Left renal pelvis (tissue), 4 donors: ENCODE results near the gene ARPC1A. TPM values are rescaled to one million over a fixed set of nuclear protein-coding genes. Genes with fewer than 3 reads are reported as not detected.
"Not testable (repeated sequence)": the region's sequence is repeated elsewhere in the genome, so short reads cannot be mapped to it uniquely, and the experiment has no call there.

Experiments
- DNase-seq, 4 donors: peaks; one replicate each; pipeline ENCODE4 v3.0.0-alpha.2; 2013; ENCODE audit warnings: low read depth in 4 of 4, low spot score in 3 of 4
- polyA plus RNA-seq, 4 donors: library from polyadenylated mRNA; unstranded; fragments of 120-200 nt; gene quantifications; one replicate each; pipeline ENCODE4 v1.2.1, GENCODE V29; 2013; ENCODE audit not compliant: insufficient read length in 4 of 4

Gene ARPC1A
- polyA plus RNA-seq, 4 donors = 98.0 to 109 (median 106) TPM

DNA sequence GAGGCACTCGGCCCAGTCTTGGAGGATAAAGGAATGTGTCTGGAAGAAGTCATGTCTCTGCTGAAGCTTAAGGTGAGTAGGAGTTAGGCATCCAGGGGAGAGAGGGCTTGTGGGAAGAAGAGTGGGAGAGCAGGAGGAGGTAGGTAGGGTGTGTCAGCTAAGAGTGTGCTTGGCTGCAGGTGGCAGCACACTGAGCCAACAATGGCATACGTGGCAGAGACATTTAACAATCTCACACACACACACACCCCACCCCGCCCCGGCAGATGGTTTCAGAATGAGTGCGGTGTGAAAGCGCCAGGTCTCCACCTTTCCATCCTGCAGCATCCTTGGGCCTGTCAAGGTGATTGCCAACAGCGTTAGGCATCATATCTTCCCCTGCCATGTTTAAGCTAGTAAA, 11.2 kb upstream of the ARPC1A start:
- no peak for DNase-seq

GRCh38 chr7:99320371-99320770, 5.3 kb upstream of the ARPC1A start:
- no peak for DNase-seq

DNA sequence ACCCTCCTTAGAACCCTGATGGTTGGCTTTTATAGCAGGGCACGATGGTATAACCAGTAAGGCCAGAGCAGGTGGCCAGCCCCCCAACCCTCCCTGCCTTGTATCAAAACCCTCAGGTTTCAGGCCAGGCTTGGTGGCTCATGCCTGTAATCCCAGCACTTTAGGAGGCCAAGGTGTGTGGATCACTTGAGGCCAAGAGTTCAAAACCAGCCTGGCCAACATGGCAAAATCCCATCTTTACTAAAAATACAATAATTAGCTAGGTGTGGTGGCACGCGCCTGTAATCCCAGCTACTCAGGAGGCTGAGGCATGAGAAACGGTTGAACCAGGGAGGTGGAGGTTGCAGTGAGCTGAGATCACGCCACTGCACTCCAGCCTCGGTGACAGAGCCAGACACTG, 3.0 kb upstream of the ARPC1A start:
- not testable (repeated sequence) for DNase-seq

DNA sequence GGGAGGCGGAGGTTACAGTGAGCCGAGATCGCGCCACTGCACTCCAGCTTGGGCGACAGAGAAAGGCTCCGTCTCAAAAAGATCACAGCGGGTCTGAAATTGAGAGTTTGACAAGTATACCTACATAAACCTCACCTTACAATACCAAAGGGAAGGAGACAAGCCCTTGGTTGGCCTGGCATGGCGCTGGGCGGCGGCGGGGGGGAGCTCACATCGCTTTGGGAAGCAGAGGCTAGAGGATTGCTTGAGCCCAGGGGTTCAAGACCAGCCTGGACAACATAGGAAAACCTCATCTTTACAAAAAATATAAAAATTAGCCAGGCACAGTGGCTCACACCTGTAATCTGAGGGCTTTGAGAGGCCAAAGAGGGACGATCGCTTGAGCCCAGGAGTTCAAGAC, 1.1 kb upstream of the ARPC1A start:
- no peak for DNase-seq

- DNase-seq = no peak
Measured at GRCh38 chr7:99325001-99325493, 651 bp upstream of the ARPC1A start.

DNA sequence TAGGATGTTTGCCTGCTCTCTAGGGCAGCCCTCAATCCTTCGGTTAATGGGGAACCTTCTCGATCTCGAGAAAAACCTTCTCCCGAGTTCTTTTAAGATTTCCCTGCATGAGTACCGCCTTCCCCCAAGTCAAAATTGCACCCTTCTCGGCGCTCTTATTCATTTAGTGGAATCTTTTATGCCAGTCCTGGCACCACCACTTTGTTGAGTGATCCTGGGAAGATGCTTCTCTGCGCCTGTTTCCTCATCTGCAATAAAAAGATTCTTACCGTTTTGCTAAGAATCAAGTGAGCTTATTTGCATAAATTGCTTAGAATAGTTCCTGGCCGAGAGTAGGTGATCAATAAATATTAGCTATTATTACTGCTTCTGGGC, 697 bp downstream of the ARPC1A start:
- DNase-seq = no peak

GRCh38 chr7:99330314-99330961, 4.7 kb downstream of the ARPC1A start:
- DNase-seq = not testable (repeated sequence)

DNA sequence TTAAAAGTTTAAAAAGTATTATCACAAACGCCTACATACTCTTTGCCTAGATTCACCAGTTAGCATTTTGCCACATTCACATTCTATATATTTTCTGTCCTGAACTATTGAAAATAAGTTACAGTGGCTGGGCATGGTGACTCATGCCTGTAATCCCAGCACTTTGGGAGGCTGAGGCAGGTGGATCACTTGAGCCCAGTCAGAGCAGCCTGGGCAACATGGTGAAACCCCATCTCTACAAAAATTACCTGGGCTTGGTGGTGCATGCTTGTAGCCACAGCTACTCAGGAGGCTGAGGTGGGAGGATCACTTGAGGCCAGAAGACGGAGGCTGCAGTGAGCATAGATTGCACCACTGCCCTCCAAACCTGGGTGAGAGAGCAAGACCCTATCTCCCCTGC, 5.3 kb downstream of the ARPC1A start:
- no peak for DNase-seq

DNA sequence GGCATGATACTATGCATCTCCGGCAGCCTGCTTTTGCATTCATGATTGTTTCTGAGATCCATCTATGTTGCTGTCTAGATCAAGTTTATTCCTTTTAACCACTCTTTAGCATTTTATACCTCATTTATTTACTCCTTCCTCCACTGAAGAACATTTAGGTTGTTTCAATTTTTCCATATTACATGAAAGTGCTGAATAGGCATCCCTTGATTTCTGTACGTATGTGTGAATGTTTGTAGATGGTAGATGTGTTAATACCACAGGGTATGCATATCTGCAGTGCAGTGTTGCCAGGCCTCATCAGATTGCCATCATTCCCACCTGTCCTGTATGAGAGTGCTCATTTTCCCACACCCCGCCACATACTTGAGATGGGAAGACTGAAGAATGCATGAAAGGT, 13.9 kb downstream of the ARPC1A start:
- DNase-seq = no peak

DNA sequence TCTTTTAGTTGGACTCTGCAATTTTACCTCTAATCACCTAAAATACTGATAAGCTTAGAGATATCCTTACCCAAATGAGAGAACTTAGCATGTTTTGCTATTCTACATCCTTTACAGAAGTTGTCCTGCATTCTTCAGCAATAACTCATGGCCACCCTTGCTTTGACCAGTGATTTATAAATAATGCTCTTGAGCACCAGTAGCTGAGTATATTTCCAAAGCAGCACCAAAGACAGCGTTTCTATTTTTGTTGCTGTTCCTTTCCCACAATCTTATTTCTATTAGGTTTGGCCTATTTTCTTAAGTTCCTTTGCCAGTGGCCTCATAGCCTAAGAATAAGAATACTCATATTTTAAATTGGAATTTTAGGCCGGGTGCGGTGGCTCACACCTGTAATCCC, 15.0 kb downstream of the ARPC1A start:
- no peak for DNase-seq

DNA sequence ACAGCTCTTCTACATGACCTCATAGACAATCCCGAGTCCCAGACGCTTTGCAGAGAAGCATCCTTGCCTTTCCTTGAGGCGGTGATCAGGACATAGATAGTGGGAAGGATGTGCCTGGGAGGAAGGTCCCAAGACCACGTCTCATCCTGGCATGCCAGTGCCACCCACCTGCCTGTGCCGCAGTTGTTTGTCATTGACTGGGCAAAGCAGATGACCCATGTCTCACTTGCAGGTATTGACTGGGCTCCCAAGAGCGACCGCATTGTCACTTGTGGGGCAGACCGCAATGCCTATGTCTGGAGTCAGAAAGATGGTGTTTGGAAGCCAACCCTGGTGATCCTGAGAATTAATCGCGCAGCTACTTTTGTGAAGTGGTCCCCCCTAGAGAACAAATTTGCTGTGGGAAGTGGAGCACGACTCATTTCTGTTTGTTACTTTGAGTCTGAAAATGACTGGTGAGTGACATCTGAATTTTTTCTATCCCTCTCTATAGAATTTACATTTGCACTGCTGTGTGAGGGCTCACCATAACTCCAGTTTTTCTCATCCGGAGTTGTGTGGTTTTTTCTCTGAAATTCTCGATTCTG, 18.5 kb downstream of the ARPC1A start:
- no peak for DNase-seq

- not testable (repeated sequence) for DNase-seq
Measured at GRCh38 chr7:99350641-99351040, 24.9 kb downstream of the ARPC1A start.

- no peak for DNase-seq
Measured at GRCh38 chr7:99352247-99352646, 26.5 kb downstream of the ARPC1A start.

GRCh38 chr7:99355098-99355497, 29.4 kb downstream of the ARPC1A start:
- DNase-seq = no peak

DNA sequence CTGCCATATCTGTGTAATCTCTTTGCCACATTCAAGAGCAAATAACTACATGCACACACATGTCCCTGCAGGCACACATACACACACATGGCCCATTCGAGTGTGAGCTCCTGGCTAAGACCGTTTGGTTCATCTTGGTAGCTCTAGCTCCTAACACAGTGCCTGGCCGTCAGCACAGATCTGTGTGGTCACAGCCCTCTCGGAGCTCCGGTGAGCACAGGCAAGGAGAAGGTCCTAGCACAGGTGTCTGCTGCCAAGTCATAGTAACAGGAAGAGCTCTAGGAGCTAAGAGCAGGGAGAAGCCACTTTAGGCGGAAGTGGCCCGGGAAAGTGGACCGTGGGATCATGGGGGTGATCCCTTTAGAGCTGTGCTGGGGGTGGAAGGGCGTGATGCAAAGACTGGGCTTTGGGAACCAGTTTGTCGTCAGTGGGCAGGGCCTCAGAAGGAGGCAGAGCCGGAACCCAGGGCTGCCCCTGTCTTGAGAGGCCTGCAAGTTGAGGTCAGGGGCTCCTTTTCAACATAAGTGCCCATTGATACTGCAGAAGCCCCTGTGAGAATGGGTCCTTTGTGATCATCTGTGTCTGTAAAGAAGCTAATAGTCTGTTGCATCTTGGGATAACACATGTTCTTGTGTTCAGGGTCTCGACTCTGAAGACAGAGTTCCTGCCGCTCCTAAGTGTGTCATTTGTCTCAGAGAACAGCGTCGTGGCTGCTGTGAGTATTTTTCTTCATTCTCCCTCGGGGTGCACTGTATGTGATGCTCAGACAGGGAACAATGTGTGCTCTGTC, 32.2 kb downstream of the ARPC1A start:
- DNase-seq = no peak

DNA sequence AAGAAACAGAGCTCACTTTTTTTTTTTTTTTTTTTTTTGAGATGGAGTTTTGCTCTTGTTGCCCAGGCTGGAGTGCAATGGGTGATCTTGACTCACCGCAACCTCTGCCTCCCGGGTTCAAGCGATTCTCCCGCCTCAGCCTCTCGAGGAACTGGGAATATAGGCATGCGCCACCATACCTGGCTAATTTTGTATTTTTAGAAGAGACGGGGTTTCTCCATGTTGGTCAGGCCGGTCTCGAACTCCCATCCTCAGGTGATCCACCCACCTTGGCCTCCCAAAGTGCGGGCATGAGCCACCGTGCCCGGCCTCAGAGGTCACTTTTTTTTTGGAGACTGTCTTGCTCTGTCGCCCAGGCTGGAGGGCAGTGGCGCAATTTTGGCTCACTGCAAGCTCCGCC, 32.8 kb downstream of the ARPC1A start:
- not testable (repeated sequence) for DNase-seq

DNA sequence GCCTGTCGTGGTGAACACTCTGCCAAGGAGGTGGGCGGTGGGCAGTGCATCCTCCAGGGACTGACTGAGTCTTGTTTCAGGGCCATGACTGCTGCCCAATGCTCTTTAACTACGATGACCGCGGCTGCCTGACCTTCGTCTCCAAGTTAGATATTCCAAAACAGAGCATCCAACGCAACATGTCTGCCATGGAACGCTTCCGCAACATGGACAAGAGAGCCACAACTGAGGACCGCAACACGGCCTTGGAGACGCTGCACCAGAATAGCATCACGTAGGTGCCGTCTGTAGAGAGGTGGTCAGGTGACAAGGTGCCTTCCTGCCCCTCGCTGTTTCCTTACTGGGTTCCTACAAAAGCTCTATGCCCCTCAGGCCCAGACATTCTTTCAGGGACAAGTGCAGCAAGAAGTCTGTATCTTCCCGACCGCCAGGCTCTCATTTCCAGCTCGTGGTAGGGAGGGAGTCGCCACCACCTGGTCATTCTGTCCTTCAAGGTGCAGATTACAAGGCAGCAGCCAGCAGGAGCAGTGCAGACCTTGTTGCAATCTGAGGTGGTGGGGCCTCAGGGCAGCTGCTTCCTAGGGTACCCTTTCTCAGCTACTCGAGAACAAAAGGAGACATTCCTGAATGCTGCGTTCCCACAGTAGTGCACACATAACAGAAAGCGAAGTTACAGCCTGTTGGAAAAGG, 33.9 kb downstream of the ARPC1A start:
- DNase-seq = no peak

- DNase-seq = no peak
Measured at GRCh38 chr7:99362801-99363200, 37.1 kb downstream of the ARPC1A start.

DNA sequence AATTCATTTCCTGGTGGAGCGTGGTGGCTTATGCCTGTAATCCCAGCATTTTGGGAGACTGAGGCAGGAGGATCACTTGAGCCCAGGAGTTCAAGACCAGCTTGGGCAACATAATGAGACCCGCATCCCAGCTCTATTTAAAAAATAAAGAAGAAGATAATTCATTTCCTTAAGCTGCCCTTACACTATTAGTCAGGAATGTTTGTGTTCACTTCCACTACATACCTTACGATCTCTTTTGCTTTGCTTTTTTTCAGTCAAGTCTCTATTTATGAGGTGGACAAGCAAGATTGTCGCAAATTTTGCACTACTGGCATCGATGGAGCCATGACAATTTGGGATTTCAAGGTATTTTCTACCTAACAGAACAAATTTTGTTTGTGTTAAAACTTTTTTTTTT, 37.6 kb downstream of the ARPC1A start:
- no peak for DNase-seq

GRCh38 chr7:99365318-99366141, 39.8 kb downstream of the ARPC1A start:
- no peak for DNase-seq
